Measurements from ENCODE around the gene SLC17A2. TPM values are rescaled to one million over a fixed set of nuclear protein-coding genes. Genes with fewer than 3 reads are reported as not detected.

SLC17A2 gene
- total and polyA plus RNA-seq, 12 donors = not detected

- DNase-seq = no peak
- Histone ChIP-seq H3K27ac (no peak overlapping the region), H3K9me3 (replicated peaks in 1 of 3) (no peaks in the 10 kb centered on the region), H3K27me3 (no peaks in the 10 kb centered on the region), H3K36me3 (replicated peaks in 1 of 2) (no peaks in the 10 kb centered on the region), H3K4me3 (no peak overlapping the region), H3K4me1 (replicated peaks in 1 of 2) (peaks cover 0 to 12% of the 10 kb centered on the region in 2 donors)
- TF ChIP-seq, protein P1, sequence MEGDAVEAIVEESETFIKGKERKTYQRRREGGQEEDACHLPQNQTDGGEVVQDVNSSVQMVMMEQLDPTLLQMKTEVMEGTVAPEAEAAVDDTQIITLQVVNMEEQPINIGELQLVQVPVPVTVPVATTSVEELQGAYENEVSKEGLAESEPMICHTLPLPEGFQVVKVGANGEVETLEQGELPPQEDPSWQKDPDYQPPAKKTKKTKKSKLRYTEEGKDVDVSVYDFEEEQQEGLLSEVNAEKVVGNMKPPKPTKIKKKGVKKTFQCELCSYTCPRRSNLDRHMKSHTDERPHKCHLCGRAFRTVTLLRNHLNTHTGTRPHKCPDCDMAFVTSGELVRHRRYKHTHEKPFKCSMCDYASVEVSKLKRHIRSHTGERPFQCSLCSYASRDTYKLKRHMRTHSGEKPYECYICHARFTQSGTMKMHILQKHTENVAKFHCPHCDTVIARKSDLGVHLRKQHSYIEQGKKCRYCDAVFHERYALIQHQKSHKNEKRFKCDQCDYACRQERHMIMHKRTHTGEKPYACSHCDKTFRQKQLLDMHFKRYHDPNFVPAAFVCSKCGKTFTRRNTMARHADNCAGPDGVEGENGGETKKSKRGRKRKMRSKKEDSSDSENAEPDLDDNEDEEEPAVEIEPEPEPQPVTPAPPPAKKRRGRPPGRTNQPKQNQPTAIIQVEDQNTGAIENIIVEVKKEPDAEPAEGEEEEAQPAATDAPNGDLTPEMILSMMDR (IDR thresholded peaks at IDR 0.05) = no peak
- TF ChIP-seq POLR2A (IDR thresholded peaks at IDR 0.05) = no peak
- WGBS, 4 donors = 55 to 69% (median 60%) methylated on average over 3 of the region's 3 CpGs
- intact Hi-C loops (cut with DNase I) = no loop called here
Measured at GRCh38 chr6:25875563-25875905, 55.0 kb downstream of the SLC17A2 start.

DNA sequence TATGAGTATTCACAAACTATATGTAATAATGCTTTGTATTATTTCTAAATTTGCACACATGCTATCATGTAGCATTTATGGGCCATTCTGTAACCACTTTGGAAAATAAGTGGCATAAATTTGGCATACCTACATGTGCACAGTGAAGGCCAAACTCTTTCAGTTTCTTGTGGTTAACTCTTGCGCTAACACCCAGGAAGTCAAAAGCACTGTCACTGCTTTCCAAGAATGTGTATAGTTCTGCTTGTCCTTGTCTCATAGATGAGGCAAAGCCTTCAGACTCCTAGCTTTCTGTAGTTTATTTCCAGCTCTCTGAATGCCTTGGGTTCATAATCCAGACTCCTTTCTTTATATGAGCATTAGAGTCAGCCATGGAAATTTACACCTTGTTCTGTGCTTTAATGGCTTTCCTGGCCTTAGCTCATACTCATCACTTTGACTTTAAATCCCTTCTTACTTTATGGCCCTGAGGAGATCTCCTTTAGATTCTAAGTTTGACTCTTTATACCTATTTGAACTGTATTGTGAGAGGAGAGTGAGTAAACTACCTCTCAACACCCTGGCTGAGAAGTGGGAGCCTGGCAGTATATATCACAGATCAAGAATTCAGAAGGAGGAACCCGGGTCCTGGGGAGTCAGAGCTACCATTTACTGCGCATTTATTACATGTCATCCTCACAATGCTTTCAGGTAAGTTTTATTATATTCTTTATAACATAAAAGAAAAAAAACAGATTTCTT, 55.5 kb downstream of the SLC17A2 start:
- DNase-seq = no peak
- H3K27ac ChIP-seq = no peak overlapping the region
- no peak overlapping the region for H3K4me3 ChIP-seq
- 85 to 92% (median 89%) methylated on average over 3 of the region's 3 CpGs for WGBS, 4 donors
- H3K36me3 ChIP-seq (replicated peaks in 1 of 2) = no peaks in the 10 kb centered on the region
- TF ChIP-seq, protein P1 (IDR thresholded peaks at IDR 0.05) = no peak
- no peak for TF ChIP-seq POLR2A (IDR thresholded peaks at IDR 0.05)
- no peaks in the 10 kb centered on the region for H3K9me3 ChIP-seq (replicated peaks in 1 of 3)
- peaks cover 0 to 12% of the 10 kb centered on the region in 2 donors for H3K4me1 ChIP-seq (replicated peaks in 1 of 2)
- no peaks in the 10 kb centered on the region for H3K27me3 ChIP-seq
- intact Hi-C loops (cut with DNase I) = no loop called here

GRCh38 chr6:25874118-25874517, 56.4 kb downstream of the SLC17A2 start, which contains the start of gene SLC17A3:
Gene SLC17A3 (minus strand): TSS chr6:25874243. CDS start chr6:25868387, 5,856 bp downstream.
- intact Hi-C loops (cut with DNase I) = no loop called here
- no peak for TF ChIP-seq POLR2A (IDR thresholded peaks at IDR 0.05)
- TF ChIP-seq, protein P1 (IDR thresholded peaks at IDR 0.05) = no peak
- H3K4me3 ChIP-seq = no peak within 1 kb of the TSS
- H3K4me1 ChIP-seq (replicated peaks in 1 of 2) = peaks cover 0 to 12% of the 10 kb centered on the region in 2 donors
- no peaks in the 10 kb centered on the region for H3K27me3 ChIP-seq
- WGBS, 4 donors = 77 to 90% (median 85%) methylated on average over 3 of the region's 3 CpGs
- H3K36me3 ChIP-seq (replicated peaks in 1 of 2) = no peaks in the 10 kb centered on the region
- DNase-seq = no peak
- H3K27ac ChIP-seq = no peak within 1 kb of the TSS
- H3K9me3 ChIP-seq (replicated peaks in 1 of 3) = no peaks in the 10 kb centered on the region

DNA sequence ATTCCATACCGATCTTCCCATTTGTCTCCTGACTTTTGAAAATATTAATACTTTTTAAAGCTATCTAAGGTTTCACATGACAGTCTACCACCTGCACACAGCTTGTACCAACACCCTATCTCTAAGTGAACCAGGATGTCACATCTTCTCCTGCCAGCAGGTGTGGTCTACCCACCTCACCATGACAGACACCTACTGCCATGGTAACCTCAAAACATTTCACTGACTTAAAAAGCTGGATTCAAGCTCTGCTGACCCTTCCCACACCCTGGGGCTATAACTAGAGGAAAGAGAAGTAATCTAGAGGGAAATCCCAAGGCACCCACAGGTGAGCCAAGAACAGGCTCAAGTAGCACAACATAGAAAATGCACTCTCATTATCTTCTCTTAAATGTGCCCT, 57.7 kb downstream of the SLC17A2 start:
- H3K9me3 ChIP-seq (replicated peaks in 1 of 3) = no peaks in the 10 kb centered on the region
- TF ChIP-seq POLR2A (IDR thresholded peaks at IDR 0.05) = no peak
- TF ChIP-seq, protein P1 (IDR thresholded peaks at IDR 0.05) = no peak
- no peaks in the 10 kb centered on the region for H3K27me3 ChIP-seq
- H3K4me3 ChIP-seq = no peak overlapping the region
- 92 to 100% (median 97%) methylated on average over 1 of the region's 1 CpG for WGBS, 4 donors
- H3K4me1 ChIP-seq (replicated peaks in 1 of 2) = peaks cover 0 to 12% of the 10 kb centered on the region in 2 donors
- intact Hi-C loops (cut with DNase I) = no loop called here
- no peak for DNase-seq
- H3K27ac ChIP-seq = no peak overlapping the region
- H3K36me3 ChIP-seq (replicated peaks in 1 of 2) = no peaks in the 10 kb centered on the region
